Erythroblast (primary cell): ENCODE data around the gene DTX1.

ENCODE experiments used
- GATA1 ChIP-seq: IDR thresholded peaks from 2 replicates; pipeline ENCODE4 v1.6.1; 2011; ENCODE audit warnings: low read depth, mild to moderate bottlenecking, control low read depth, low read length, moderate library complexity
- POLR2A ChIP-seq: IDR thresholded peaks from 2 replicates; pipeline ENCODE4 v1.6.1; 2011; ENCODE audit warnings: mild to moderate bottlenecking, low read length

- TF ChIP-seq POLR2A: no peak
- no peak for TF ChIP-seq GATA1
These were observed 2.6 kb downstream of the DTX1 start for GRCh38 chr12:113059071-113059595.
